GM06990 (cell line): ENCODE results near the gene LRRC4B.

Experiments
- DNase-seq: peaks from one replicate; pipeline ENCODE4 v3.0.0-alpha.2; 2011; ENCODE audit not compliant: insufficient read length; ENCODE audit errors: extremely low read depth
- H3K27me3 ChIP-seq: replicated peaks from 2 replicates; pipeline ENCODE4 v1.6.0; 2011; ENCODE audit warnings: low read length; ENCODE audit not compliant: control insufficient read depth, insufficient read depth
- H3K36me3 ChIP-seq: 2 replicates; pipeline ENCODE4 v1.5.1; 2011; ENCODE audit warnings: low read length; ENCODE audit not compliant: control insufficient read depth, insufficient read depth
- H3K4me3 ChIP-seq: replicated peaks from 2 replicates; pipeline ENCODE4 v1.5.1; 2011; ENCODE audit warnings: low read depth, mild to moderate bottlenecking, control low read depth, low read length
- TF ChIP-seq, protein P1 (sequence below): IDR thresholded peaks from 2 replicates; pipeline ENCODE4 v1.5.1; 2011; ENCODE audit warnings: low read length, control low read depth, mild to moderate bottlenecking, inconsistent platforms; ENCODE audit not compliant: insufficient read depth, poor library complexity, severe bottlenecking

LRRC4B gene

DNA sequence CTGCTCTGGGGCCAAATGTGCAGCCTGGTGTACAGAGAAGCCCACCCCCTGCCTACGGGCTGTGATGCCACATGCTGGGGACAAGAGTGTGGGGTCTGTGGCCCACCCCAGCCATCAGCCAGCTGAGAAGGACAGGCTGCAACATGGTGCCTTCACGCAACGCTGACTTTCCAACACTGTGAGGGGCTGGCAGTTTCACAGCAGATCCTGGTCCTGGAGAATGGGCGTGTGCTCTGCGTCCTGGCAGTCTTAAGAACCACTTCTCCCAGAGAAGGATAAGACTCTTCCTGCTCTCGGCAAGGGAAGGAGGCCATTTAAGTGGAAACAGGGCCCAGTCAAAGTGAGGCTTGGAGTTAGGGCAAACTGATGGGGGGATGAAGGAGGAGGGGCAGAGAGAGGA is 4.6 kb downstream of the LRRC4B start:
- Histone ChIP-seq H3K4me3 (no peak overlapping the region), H3K36me3 (no peaks in the 10 kb centered on the region), H3K27me3 (no peaks in the 10 kb centered on the region; the same call in 1 of the 2 replicates)
- TF ChIP-seq, protein P1, sequence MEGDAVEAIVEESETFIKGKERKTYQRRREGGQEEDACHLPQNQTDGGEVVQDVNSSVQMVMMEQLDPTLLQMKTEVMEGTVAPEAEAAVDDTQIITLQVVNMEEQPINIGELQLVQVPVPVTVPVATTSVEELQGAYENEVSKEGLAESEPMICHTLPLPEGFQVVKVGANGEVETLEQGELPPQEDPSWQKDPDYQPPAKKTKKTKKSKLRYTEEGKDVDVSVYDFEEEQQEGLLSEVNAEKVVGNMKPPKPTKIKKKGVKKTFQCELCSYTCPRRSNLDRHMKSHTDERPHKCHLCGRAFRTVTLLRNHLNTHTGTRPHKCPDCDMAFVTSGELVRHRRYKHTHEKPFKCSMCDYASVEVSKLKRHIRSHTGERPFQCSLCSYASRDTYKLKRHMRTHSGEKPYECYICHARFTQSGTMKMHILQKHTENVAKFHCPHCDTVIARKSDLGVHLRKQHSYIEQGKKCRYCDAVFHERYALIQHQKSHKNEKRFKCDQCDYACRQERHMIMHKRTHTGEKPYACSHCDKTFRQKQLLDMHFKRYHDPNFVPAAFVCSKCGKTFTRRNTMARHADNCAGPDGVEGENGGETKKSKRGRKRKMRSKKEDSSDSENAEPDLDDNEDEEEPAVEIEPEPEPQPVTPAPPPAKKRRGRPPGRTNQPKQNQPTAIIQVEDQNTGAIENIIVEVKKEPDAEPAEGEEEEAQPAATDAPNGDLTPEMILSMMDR, result no peak
- DNase-seq, result no peak

DNA sequence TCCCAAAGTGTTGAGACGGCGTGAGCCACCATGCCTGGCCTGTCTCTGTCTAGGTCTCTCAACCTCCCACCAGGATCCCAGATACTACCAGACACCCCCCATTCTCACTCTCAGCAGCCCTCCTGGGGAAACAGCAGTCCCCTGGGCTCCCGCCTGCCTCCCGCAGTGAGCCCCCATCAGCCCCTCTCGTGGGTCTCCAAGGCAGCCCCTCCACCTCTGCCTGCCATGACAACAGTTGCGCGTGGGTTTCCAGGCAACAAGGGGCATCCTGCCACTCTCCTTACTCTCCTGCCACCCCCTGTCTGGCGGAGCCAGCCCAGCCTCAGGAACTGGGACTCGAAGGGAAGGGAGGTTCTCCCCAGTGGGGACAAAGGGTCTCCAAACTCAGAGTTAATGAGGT is 5.2 kb downstream of the LRRC4B start:
- Histone ChIP-seq H3K27me3 (no peaks in the 10 kb centered on the region; the same call in 1 of the 2 replicates), H3K36me3 (no peaks in the 10 kb centered on the region), H3K4me3 (no peak overlapping the region)
- no peak for DNase-seq
- TF ChIP-seq, protein P1, result no peak

DNA sequence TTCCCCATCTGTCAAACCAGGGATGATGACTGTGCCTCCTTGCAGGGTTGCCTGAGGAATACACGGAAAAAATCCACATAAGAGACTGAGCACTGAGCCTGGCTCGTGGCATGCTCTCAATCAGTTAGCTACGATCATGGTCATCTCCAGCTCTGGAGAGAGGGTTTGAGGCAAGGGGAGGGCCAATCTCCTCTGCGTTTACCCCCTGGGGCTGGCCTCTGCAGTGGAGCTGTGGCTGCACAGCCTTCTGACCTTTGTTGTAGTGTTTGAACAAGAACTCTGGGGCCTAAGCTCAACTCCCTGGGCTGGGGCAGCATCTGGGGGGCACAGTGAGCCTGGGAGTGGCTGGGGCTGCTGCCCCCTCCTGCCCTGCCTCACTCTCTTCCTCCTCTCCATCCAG is 5.9 kb downstream of the LRRC4B start:
- Histone ChIP-seq H3K4me3 (no peak overlapping the region), H3K27me3 (no peaks in the 10 kb centered on the region; the same call in 1 of the 2 replicates), H3K36me3 (no peaks in the 10 kb centered on the region)
- TF ChIP-seq, protein P1, result no peak
- DNase-seq, result no peak

DNA sequence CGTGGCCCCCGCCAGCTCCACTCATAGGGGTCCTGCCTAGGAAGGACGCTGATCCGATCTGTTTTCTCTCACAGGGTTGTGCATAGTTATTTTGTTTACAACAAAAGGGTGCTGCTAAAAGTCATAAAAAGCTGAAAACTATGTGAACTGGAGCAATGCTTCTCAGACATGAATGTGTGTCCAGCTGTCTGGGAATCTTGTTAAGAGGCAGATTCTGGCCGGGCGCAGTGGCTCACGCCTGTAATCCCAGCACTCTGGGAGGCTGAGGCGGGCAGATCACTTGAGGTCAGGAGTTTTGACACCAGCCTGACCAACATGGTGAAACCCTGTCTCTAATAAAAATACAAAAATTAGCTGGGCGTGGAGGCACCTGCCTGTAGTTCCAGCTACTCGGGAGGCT is 8.6 kb downstream of the LRRC4B start:
- Histone ChIP-seq H3K36me3 (no peaks in the 10 kb centered on the region), H3K4me3 (no peak overlapping the region), H3K27me3 (no peaks in the 10 kb centered on the region; the same call in 1 of the 2 replicates)
- TF ChIP-seq, protein P1, result no peak
- no peak for DNase-seq

DNA sequence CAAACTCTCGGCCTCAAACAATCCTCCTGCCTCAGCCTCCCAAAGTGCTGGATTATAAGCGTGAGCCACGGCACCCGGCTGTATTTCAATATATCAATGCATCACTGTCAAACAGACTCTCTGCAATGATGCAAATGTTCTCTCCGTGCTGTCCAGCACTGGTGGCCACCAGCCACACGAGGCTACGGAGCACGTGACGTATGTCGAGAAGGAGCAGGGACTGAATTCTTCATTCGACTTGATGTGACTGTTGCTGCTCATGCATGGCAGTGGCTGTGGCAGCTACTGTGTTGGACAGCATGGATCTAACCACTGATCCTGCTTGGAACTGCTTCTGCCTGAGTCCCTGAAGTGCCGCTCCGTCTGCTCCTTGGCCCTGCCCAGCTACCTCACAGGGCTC is 9.8 kb downstream of the LRRC4B start:
- no peaks in the 10 kb centered on the region for H3K36me3 ChIP-seq
- no peaks in the 10 kb centered on the region; the same call in 1 of the 2 replicates for H3K27me3 ChIP-seq
- no peak for DNase-seq
- H3K4me3 ChIP-seq, result no peak overlapping the region
- TF ChIP-seq, protein P1, result no peak

DNA sequence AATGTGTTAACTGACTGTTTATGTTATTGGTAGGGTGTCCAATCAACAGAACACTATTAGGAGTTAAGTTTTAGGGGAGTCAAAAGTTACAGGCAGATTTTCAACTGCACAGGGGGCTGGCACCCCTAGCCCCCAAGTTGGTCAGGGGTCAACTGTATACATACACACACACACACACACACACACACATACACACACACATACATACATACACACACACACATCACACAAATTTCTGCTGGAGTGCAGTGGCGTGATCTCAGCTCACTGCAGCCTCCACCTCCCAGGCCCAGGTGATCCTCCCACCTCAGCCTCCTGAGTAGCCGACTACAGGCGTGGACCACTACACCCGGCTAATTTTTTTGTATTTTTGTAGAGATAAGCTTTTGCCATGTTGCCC is 10.2 kb downstream of the LRRC4B start:
- no peaks in the 10 kb centered on the region for H3K36me3 ChIP-seq
- DNase-seq, result no peak
- H3K4me3 ChIP-seq, result no peak overlapping the region
- TF ChIP-seq, protein P1, result no peak
- no peaks in the 10 kb centered on the region; the same call in 1 of the 2 replicates for H3K27me3 ChIP-seq
